D721Med (cell line): ENCODE measurements around the gene NCKAP5.

Experiments
- DNase-seq: peaks from one replicate; pipeline ENCODE4 v3.0.0; 2011; ENCODE audit warnings: low spot score; ENCODE audit not compliant: insufficient read length
- FAIRE-seq: peaks from 2 replicates; lab custom pipeline; 2011; peaks lifted over from hg19 to GRCh38; lab: Jason Lieb, UNC
- CTCF ChIP-seq: IDR thresholded peaks from 2 replicates; pipeline ENCODE4 v1.5.1; 2012; ENCODE audit warnings: mild to moderate bottlenecking, control low read depth; ENCODE audit not compliant: insufficient read depth; ENCODE audit errors: missing control alignments

Gene NCKAP5

GRCh38 chr2:132991471-132992045, 576.7 kb downstream of the NCKAP5 start:
- no peak for DNase-seq
- no peak for FAIRE-seq
- TF ChIP-seq CTCF: no peak

- no peak for TF ChIP-seq CTCF
- FAIRE-seq (no peak), DNase-seq (no peak)
Measured at GRCh38 chr2:132984731-132985130, 583.5 kb downstream of the NCKAP5 start.

- DNase-seq: no peak
- no peak for TF ChIP-seq CTCF
- no peak for FAIRE-seq
Measured at GRCh38 chr2:132980304-132980703, 588.0 kb downstream of the NCKAP5 start.

- DNase-seq: no peak
- no peak for TF ChIP-seq CTCF
- FAIRE-seq: no peak
Measured at GRCh38 chr2:132979339-132980093, 588.7 kb downstream of the NCKAP5 start.

GRCh38 chr2:132978840-132979239, 589.4 kb downstream of the NCKAP5 start:
- DNase-seq: no peak
- no peak for TF ChIP-seq CTCF
- no peak for FAIRE-seq

- DNase-seq (no peak), FAIRE-seq (no peak)
- no peak for TF ChIP-seq CTCF
Measured at GRCh38 chr2:132977812-132978529, 590.3 kb downstream of the NCKAP5 start.
